WI38 (cell line): ENCODE measurements around the gene CFAP77.

Experiments
- H3K4me3 ChIP-seq: 2 replicates; pipeline ENCODE4 v1.5.1; 2011; ENCODE audit warnings: low read depth, mild to moderate bottlenecking, control low read depth, low read length
- TF ChIP-seq, protein P1 (sequence below): IDR thresholded peaks from 2 replicates; pipeline ENCODE4 v1.5.1; 2012; ENCODE audit warnings: low read depth, mild to moderate bottlenecking, control low read depth, low read length

Gene CFAP77

DNA sequence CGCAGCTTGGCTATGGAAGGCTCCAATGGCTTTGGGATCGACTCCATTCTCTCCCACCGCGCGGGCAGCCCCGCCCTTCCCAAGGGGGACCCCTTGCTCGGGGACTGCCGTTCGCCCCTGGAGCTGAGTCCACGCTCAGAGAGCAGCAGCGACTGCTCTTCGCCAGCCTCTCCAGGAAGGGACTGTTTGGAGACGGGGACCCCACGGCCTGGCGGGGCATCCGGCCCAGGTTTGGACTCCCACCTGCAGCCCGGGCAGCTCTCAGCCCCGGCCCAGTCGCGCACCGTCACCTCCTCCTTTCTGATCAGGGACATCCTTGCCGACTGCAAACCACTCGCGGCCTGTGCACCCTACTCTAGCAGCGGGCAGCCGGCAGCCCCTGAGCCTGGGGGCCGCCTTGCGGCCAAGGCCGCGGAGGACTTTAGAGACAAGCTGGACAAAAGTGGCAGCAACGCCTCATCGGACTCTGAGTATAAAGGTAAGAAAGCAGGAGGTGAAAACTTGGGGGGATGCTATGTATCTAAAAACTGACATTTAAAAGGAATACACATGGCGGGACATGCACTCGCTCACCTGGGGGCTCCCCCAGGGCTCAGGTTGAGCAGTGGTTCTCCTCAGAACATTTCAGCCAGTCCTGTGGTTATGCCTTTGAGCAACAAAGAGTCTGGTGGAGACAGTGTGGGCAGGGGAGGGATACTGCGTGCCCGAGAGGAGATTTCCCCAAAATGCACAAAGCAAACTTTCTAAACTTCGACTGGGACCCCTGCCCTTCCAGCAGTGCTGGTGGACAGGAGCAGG is 173.0 kb downstream of the CFAP77 start:
- TF ChIP-seq, protein P1, sequence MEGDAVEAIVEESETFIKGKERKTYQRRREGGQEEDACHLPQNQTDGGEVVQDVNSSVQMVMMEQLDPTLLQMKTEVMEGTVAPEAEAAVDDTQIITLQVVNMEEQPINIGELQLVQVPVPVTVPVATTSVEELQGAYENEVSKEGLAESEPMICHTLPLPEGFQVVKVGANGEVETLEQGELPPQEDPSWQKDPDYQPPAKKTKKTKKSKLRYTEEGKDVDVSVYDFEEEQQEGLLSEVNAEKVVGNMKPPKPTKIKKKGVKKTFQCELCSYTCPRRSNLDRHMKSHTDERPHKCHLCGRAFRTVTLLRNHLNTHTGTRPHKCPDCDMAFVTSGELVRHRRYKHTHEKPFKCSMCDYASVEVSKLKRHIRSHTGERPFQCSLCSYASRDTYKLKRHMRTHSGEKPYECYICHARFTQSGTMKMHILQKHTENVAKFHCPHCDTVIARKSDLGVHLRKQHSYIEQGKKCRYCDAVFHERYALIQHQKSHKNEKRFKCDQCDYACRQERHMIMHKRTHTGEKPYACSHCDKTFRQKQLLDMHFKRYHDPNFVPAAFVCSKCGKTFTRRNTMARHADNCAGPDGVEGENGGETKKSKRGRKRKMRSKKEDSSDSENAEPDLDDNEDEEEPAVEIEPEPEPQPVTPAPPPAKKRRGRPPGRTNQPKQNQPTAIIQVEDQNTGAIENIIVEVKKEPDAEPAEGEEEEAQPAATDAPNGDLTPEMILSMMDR: no peak
- H3K4me3 ChIP-seq: no peak overlapping the region

DNA sequence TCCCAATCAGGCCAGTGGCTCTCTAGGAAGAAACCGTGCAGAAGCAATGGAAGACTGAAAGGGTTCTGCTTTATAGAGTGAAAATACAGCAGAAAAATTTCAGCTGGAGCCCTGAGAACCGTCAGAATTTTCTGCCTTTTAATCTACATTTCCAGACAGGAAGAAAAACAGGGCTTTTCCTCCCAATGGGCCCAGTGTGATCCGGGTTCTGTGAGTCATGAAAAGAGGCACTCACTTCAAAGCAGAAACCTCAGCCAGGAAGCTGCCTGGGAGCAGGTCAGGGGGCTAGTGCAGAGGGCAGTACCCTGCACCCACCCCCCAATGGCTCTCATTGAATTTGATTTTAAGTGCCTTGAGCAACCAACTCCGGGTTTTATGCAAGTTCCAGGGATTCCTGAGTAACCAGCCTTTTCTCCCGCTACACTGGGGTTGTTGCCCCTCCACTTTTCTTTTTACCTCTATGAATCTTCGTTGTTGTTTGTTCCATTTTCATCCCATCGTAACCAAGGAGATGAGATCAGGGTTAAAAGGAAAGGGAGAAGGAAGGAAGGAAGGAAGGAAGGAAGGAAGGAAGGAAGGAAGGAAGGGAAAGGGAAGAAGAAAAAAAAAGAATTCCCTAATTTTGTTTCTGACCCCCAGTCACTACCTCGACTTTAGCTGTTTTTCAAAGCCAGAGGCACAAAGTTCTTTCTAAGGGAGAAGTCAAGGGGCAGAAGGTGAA is 173.7 kb downstream of the CFAP77 start:
- H3K4me3 ChIP-seq: no peak overlapping the region
- TF ChIP-seq, protein P1: no peak

DNA sequence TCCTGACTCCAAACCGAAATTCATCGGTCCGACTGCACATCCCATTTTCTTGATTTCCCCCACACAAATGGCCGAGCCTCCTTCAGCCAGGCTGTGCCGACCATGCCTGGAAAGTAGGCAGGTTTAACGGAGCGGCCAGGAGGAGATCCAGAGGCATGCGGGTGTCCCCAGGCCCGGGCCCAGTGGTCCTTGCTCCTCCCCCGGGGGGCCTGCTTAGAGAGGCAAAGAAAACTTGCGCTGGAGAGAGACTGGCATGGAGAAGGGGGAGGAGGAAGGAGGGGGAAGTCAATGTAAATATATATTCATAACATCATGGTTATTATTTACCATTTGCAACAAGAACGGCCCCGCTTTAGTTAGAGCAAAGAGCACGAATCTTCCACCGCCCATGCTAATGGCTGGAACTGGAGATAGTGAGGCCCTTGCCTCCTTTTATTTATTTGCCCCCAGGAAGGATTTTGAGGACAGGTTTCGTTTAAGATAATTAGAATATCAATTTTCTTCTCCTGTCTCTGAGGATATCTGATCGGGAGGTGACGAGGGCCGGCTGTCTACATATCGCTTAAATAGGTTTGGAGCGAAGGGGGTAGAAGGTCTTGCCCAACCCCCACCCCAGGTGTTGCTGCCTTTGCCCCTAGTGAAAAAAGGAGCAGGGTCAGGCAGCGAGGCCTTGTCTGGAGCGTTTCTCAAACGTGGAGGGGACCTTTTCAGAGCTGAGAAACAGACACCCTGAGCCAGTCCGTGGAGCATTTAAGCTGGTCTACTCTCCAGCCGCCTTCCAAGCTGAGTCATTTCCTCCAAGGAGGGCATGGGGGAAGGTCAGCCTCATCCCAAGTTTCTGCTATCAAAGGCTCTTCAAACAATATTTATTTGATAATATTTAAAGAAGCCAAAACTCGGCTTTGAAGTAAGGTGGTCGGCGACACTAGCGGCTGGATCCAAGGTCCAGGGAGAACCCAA is 174.9 kb downstream of the CFAP77 start:
- TF ChIP-seq, protein P1: no peak
- H3K4me3 ChIP-seq: no peak overlapping the region

DNA sequence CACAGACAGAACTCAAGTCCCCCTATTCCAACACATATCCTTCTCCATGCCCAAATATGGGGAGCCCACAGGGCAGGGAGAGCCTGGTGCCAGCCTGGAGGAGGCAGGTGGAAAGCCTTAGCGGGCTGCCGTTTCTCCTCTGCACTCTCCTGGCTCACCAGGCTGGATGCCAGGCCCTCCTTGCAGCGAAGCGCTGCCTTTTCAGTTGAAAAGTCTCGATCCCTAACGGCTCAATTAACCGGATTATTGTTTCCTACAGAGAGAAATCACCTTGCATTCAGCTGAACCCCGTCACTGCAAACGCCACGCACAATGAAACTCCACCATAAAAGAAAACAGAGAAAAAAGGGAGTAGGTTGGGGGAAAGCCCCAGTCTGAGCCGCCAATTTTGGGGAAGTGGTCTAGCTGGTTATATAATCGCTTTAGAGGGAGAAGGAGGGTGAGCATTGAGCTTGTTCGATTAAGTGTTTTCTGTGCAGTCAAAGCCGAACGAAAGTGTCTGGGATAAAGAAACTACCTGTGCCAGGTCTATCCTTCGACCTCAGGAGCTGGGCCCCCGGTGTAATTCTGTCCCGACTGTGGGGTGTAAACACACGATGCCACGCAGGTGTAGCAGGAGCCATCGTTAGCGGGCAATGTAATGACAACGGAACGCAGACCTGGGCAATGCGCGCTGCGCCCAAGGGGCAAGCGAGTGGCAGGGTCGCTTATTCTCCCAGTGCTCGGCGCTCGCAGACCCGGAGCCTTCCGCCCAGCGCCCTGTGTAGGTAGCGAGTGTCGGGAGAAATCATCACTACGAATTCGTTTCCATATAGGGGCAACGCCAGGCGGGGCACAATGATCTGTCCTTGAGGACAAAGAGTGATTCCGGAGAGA is 176.2 kb downstream of the CFAP77 start:
- H3K4me3 ChIP-seq: no peak overlapping the region
- TF ChIP-seq, protein P1: no peak

DNA sequence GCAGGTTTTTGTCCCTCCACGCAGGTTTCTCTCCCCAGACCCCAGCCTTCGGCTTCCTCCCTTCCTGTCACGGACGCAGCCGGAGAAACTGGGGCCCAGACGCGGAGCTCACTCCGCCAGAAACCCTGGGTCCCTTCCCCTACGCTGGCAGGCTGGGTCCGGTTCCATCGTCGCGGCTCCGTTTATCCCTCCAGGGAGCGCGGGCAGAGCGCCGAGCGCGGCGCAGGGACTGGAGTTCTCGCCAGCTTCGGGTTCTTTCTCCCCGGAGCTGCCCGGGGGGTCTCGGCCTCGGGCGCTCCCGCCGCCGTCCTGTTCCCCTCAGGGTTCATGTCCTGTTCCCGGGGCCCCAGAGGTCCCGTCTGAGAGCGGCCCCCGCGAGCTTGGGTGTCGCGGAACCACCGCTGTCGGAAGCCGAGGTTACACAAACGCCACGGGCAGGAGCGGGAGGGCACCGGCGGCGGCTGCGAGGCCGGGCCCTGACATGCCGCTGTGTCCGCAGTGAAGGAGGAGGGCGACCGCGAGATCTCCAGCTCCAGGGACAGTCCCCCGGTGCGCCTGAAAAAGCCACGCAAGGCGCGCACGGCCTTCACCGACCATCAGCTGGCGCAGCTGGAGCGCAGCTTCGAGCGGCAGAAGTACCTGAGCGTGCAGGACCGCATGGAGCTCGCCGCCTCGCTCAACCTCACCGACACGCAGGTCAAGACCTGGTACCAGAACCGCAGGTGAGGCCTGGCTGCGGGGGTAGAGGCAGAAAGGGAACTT is 177.0 kb downstream of the CFAP77 start:
- no peak overlapping the region for H3K4me3 ChIP-seq
- TF ChIP-seq, protein P1: no peak

DNA sequence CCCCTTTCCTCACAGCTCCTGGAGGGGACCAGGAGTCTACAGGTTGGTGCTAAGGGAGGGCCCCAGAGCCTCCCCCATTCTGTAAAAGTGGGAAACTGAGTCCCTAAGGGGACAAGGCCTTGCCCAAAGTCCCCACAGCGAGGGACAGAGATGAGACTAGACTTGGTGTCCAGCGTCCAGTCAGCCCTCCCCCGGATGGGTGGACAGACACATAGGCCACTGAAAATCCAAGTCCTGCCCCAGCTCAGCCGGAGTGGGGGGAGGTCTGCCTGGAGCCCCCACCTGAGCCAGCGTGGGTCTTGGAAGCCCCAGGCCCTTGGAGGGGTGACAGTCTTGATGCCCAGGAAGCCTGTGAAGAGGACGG is 177.6 kb downstream of the CFAP77 start:
- H3K4me3 ChIP-seq: no peak overlapping the region
- TF ChIP-seq, protein P1: no peak
